HT-29 (cell line): Measurements from ENCODE around the gene CIT. TPM values are rescaled to one million over a fixed set of nuclear protein-coding genes. Genes with fewer than 3 reads are reported as not detected.
A peak's percentile ranks its signal among the peaks of the same experiment; 100 is the strongest.

Experiments
- DNase-seq: peaks from one replicate; pipeline ENCODE4 v3.0.0-alpha.2; 2015; ENCODE audit warnings: low spot score
- total RNA-seq: library from RNA; depleted of rRNA; stranded (reverse); fragments of >200 nt; shearing (Covaris generic); gene quantifications from 2 replicates; pipeline ENCODE4 v1.2.3, GENCODE V29; 2014

The CIT gene
- total RNA-seq, 1 experiment from 2014 or later: 29.4 TPM

DNA sequence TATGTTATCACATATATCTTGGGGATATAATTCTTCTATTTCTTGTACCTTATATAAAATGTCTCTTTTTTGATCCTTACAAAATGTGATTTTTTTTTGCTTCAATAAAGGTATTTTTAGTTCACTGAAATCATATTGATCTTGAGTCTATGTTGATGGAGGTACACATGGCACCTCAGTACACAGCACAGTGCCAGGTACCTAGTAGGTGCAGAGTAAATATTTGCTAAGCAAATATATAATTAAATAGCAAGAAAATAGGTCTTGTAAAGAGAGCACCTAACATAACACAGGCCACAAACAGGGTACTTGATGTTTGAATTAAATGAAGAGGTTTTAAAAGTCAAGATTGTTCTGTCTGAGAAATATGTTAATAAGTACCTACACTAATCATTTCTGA lies 69.7 kb downstream of the CIT start:
- peak; percentile 3 for DNase-seq

DNA sequence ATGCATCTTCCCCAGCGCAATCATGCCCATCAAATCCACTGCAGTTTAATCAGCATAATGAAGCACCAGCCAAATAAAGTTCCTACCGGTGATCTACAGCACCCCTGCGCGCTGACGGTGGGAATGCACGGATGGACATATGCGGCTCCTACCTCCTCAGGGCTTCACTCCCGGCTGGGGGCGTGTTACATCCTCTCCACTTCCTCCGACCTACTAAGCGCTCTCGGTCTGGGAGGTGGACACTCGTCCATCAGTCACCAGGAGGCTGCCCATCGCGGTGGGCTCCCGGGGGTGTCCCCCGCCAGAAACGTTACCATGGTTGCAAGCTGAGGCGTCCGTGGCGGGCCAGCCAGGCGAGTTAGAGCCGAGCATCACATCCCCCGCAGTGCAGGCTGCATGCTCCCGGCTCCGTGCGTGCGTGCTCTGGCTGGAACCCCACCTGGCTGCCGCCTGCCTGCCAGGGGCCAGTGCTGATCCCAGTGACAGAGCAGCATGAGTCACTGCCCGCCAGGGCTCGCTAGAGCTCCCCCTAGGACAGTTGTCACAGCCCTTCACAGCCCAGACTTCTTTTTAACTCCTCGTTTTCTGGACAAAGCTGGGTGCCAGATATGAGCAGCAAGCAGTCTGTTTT lies 73.0 kb downstream of the CIT start:
- peak; percentile 75 for DNase-seq

DNA sequence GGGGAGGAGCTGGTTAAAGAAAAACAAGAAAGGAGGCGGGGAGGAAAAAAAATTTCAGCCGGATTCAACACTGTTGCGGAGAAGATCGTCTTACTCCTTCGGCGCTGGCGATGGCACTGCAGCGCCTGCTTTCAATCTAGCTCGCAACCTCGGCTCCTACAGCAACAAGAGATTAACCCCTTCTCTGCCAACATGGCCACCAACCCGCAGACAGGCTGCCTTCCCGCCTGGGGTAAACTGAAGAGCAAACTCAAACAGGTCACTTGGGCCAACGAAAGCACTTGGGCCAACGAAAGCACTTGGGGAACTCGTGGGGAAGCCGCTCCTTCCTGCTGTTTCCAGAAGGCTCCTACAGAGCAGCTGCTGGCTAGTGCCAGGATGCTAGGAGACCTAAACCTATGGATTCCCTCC lies 73.7 kb downstream of the CIT start:
- DNase-seq: no peak

DNA sequence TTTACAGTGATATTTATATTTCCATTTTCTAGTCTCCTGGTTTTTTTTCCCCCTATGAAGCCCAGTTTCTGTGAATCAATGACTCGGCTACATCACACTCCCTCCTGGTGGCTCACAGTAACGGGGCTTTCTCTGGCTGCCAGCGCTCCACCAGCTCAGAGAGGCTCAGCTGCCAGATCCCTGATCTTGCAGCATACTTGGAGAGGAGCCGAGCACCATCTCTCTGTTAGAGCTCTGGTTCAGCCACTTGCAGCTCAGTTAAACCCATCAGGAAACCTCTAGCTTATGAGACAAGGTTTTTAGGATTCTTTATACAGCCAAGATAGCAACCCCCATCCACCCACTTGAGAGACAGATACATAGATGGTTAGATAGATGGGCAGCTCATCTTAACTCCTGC lies 74.6 kb downstream of the CIT start:
- no peak for DNase-seq

DNA sequence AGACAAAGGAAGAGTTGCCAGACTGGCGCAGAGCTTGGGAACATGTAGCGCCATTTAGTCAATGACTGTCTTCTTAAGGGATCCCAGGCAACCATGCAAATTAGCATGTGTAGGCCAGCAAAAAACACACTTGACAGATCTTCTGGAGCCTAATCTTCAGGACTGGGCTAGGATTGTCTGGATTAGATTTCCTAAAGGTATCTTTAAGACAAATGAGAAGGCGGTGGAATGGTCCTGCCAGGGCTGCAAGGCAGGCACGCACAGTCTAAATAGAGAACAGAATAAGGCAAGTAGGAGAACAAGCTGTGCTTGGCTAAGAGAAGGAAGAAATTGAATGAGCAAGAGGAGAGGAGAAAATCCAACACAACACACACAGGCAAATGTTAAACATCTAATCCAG lies 80.0 kb downstream of the CIT start:
- no peak for DNase-seq

DNA sequence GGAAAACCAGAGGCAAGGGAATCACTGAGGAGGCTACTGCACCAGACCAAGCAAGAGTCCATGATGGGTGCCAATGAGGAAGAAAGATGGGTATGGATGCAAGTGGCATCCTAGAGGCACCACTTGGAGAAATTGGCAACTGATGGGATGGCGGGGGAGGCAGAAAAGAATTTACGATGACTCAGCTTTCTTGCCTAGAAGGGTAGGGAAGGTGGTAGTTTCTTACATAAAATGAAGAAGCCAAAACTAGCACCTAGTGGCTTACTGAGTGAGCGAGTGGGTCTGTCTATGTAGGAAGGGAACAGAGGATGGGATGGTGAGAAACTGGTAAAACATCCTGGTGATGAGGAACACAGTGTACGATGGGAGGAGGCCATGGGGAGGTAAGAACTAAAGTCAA lies 80.8 kb downstream of the CIT start:
- DNase-seq: no peak

DNA sequence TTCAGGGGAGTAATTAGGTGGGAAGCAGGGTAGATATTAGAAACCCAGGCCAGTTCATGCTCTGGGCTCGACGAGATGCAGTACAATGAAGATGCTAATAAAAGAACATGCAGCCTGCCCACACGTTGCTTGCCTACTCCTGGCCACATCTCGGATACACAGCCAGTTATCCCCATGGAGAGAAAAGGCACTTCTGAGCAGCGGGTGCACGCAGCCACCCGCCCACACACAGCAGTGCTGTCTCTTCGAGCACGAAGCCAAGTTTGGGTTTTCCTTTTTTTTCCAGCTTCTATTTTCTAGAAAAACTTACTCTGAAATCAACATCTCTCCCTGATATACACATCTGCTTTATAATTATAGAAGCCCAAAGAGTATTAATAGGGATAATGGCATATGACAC lies 85.7 kb downstream of the CIT start:
- DNase-seq: no peak

DNA sequence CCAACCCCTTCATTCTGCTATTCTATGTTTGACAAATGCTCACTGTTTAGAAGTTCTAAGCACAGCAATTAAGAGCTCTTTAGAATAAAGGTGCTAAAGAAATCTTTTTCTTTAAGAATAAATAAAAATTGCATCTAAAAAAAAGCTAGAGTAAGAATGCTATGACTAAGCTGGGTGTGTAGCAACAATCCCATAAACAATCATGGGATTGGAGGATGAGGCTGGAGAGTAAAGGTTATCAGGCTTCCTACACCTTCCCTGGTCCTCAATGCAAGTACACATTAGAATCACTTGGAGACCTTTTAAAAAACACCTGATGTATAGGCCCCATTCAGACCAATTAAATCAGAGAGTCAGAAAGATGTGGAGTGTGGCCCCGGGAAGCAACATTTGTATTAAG lies 88.3 kb downstream of the CIT start:
- no peak for DNase-seq

DNA sequence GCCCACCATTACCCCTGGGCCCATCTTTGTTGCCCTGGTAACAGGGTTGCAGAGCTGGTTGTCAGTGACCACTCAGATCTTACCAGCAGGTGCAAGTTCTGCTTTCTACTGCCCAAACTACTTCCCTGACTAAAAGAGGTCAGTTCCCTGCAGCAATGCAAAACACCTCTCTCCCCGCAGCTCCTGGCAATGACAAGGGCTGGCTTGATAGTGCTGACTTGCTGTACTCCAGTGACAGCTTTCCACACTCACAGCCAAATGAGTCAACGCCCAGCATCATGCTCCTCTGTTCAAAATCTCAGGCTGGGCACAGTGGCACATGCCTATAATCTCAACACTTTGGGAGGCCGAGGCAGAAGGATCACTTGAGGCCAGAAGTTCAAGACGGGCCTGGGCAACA lies 90.6 kb downstream of the CIT start:
- DNase-seq: no peak

DNA sequence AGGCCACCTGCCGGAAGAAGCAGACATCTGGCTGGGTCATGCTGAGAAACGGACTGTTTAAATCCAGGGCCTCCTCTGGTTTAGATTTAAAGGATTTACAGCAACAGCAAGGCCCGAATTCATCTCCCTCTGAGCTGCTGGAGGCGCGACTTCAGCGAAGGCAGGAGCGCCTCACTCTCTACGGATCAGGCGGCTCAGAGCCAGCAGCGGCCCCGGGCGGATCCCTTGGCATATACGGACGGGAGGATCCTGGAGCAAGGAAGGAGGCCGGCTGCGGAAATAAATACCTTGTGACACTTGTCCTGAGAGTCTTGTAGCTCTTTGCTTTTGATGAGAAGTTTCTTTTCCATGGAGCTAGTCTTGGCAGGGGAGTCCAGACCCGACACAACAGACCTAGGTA lies 92.4 kb downstream of the CIT start:
- no peak for DNase-seq

DNA sequence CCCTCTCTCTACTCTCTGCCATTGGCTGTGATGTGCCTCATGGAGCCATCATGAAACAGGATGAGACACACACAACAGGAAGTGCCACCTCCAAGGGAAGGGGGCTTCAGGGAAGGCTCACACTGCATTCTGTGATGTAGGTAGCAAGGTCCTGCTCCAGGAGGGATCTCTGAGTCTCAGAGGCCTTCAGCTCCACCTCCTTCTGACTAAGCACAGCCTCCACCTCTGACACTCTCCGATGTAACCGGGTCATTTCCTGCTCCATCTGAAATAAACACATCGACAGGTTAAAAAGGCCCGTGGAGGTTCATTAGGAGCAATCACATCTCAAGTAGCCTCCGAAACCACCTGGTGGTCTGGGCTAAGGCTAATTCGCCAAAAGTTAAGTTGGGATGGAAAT lies 93.3 kb downstream of the CIT start:
- DNase-seq: no peak

DNA sequence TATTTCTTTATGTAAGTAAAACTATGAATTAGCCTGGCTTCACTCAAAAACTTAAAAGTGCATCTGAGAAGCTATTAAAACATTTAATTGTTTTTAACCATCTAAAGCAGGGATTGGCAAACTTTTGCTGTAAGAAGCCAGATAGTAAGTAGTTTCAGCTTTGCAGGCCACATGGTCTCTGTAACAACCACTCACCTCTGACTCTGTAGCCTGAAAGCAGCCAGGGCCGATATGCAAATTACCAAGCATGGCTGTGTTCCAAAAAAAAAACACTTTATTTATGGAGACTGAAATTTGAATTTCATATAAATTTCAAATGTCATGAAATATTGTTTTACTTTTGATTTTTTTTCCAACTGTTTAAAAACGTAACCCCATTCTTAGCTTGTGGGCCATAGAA lies 95.3 kb downstream of the CIT start:
- DNase-seq: no peak

DNA sequence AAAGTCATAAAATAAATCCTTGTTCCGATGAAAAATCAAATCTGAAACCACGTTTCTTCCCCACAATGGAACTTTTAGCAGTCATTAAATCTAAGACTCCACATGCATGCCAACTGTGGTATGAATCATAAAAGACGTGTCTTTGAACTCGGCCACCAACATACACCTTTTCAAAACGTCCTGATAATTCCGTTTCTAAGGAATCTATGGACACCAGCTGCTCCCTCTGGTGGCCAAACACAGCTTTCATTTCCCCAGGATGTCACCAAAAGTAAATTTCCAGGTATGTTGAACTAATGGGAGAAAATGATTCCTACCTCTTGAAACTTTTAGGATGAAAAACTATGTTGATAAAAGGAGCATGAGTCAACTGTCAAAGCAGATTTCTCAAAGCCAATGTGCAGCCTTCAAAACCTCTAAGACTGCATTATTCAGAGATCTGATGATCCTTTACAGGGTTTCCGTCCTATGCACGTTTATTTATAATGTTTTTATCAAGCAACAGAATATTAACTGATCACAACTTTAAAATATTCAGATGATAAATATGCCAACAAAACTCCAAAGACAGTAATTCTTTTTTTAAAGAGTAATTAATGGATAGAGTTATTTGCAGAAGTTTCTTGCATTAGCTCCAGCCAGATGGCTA lies 96.2 kb downstream of the CIT start:
- peak; percentile 77 for DNase-seq

DNA sequence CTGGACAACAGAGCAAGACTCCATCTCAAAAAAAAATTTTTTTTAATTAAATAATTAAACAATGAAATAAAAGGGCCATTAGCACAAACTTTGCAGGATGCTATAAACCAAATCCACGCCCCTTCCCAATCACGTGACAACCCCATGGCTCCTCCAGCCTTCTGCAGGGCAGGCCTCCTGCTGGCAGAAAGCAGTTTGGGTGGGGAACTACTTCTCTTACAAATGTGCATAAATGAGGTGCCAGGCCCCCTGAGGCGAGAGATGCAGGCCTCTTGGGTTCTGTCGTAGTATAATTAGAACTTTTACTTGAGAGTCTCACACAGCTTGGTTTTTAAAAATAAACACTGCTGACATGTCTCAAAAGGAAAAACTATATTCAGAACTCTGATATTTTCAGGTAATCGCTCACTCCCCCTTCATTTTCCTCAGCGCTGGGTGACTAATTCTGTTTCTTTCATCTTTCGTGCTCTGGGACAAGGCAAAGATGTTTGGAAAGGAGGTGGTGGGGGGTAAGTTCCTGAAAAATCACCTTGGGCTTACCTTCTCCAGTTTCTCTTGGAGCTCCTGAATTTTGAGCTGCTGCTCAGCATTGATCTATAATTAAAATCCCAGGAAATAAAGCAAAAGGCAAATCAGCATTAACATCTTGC lies 101.7 kb downstream of the CIT start:
- DNase-seq: no peak

DNA sequence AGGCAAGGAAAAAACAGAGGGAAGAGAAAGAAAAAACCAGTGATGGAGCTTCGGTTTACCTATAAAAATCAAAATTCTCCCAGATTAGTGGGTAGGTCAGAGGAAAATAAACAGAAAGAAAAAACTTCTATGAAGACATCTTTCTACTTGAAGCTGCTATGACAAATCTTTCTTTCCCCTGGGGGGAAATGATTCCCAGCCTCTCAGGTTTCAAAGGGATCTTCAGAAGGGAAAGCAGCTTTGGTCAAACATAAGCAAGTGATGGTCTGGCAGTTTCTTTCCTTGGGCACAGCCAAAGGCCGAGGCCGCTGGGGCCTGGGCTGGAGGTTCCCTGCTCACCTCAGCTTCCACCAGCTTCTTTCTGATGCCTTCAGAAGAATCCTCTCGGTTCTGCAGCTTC lies 104.7 kb downstream of the CIT start:
- no peak for DNase-seq

DNA sequence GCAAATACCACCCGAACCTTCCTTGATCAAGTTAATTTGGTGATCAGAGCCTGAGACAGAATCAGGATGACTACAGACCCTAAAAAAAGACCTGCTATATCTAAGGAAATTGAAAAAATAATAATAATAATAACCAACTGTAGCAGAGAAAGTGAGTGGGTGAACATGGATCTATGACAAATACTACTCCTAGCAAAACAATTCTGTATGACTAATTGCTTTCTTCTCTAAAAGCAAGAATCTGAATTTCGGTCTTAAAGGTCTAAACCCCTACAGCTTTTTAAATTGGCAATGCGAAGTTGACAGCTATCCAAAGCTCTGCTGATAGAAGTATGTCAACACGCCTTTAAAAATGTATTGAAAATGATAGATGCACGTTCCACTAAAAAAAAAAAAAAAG lies 107.0 kb downstream of the CIT start:
- no peak for DNase-seq

DNA sequence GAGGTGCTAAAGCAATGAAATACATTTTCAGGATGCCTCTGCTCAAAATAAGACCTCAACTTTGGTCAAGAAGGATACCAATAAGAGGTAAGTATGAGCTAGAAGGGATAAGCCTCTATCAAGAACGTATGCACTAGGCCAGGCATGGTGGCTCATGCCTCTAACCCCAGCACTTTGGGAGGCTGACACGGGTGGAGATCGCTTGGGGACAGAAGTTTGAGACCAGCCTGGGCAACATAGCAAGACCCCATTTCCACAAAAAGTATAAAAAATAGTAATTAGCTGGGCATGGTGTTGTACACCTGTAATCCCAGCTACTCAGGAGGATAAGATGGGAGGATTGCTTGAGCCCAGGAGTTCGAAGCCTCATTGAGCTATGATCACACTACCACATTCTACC lies 114.5 kb downstream of the CIT start:
- no peak for DNase-seq

DNA sequence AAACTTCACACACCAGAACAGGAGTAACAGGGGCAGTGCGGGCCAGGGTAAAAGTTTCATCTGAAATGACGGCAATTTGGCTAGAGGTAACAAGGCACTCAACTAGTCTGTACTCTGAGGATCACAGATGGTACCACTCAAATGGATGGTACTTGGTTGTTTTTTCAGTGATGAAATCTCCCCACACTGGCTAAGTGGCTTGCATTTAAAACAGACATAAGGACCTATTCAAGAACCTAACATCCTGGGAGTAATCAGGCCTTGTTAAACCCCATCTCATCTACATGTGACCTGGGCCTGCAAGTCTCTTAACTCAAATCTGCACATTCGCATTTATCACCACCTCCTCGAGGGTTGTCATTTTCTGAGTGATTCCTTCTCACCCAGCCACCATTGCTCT lies 118.4 kb downstream of the CIT start:
- no peak for DNase-seq

DNA sequence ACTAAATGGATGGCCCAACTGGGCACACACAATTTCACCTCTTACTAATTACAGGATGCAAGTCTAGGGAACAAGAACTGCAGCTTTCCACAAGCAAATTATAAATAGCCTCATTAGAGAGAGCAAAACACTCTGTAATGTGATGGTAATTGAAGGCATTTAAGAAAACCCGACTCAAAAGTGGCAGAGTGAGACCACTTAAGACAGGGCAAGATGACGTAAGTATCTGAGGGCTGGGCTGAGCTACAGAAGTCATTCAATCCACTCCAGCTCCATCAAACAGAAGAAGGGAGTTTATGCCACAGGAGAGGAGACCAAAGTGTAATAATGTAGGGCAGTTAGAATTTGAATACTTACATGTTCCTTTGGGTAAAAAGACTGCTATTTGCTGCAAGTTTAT lies 118.9 kb downstream of the CIT start:
- DNase-seq: no peak

DNA sequence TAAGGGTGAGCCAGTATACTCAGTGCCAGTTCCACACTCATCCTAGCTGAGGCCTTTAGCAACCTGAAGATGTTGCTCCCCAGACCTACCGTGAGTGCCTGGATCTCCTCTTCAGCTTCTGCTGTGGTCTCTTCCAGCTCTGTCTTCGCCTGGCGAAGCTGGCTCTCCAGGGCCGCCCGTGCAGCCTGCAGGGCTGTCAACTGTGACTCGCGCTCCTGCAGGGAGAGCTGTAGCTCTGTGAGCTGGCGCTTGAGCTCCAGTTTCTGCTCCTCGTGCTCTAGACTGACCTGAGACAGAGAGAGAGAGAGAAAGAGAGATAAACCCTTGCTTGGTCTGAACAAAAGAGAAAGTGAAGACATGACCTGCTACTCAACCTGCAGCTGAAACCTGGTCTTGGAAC lies 125.2 kb downstream of the CIT start:
- no peak for DNase-seq

DNA sequence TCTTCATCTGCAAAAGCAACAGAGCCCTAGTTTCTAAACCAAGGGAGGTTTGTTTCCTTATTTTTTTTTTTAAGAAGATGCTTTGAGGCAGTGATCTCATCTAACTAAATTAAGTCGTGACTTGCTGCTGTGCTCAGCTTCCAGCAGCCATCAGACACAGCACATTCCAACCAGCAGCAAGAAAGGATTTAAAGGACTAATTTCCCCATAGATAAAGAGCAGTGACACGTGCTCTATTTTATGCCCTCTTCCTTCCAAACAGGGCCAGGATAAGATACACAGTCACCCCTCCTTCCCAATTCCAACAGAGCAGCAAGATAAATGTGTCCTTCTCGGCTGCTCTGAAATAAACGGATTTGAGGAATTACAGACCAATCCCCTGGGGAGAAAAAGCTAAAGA lies 127.5 kb downstream of the CIT start:
- DNase-seq: no peak

DNA sequence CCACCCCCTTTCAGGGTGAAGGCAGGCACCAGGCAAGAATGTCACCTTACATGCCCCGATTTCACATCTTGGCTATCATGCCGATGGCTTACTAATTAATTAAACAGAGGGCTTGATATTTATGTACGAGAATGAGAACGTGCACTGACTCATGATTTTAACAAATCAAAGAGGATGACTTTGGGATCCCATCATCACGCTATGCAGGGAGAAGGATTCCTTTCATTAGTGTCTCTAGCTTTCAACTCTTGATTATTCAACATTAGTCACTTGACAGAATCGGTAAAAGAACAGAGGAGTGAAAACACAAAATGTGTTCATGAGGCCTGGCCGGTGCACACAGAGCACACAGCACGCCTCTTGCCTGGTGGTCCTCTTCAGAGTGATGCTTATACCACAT lies 128.6 kb downstream of the CIT start:
- no peak for DNase-seq

DNA sequence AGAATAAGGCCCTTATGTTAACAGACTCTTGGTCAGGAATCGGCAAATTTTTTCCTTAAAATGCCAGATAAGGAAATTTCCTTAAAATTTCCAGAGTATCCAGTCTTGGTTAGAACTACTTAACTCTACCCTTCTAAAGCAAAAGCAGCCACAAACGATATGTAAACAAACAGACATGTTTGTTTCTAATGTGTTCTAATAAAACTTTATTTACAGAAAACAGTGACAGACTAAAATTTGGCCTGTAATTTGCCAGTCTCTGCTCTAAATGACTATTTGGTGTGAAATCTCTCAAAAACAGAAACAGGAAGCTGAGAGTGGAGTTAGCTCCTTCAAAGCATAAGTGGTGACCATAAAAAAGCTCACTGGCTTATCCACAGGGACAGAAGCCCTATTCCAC lies 131.0 kb downstream of the CIT start:
- no peak for DNase-seq
